SKM-1 (cell line): Measurements from ENCODE around the gene HEG1.

Experiments used
- DNase-seq: peaks from one replicate; lab custom pipeline; 2025; ENCODE audit not compliant: unreplicated experiment; lab: John Stamatoyannopoulos, UW

Gene HEG1

GRCh38 chr3:125051715-125052581, 3.8 kb downstream of the HEG1 start:
- DNase-seq: no peak

GRCh38 chr3:125051205-125051604, 4.6 kb downstream of the HEG1 start:
- DNase-seq: no peak

GRCh38 chr3:125050488-125051090, 5.2 kb downstream of the HEG1 start:
- no peak for DNase-seq

- DNase-seq: no peak
Observed at GRCh38 chr3:125048282-125048681, 7.5 kb downstream of the HEG1 start.

- DNase-seq: no peak
Observed at GRCh38 chr3:125045965-125046364, 9.8 kb downstream of the HEG1 start.

DNA sequence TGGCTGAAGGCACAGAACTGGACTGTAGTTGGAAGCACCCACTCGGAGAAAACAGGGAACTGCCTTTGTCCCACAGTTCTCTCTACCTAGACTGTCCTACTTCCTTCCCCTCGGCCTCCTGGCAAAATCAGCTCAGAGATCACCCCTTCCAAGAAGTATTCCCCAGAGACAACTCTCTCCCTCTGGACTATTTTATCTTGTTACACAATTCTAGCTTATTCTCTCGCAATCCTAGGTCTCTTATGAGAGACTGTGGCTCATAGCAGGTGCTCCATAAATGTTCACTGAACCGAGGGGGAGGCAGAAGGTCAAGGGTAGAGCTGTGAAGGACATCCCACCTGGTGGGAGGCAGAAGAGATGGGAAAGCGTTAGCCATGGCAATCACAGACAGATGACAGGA, 10.6 kb downstream of the HEG1 start:
- no peak for DNase-seq

DNA sequence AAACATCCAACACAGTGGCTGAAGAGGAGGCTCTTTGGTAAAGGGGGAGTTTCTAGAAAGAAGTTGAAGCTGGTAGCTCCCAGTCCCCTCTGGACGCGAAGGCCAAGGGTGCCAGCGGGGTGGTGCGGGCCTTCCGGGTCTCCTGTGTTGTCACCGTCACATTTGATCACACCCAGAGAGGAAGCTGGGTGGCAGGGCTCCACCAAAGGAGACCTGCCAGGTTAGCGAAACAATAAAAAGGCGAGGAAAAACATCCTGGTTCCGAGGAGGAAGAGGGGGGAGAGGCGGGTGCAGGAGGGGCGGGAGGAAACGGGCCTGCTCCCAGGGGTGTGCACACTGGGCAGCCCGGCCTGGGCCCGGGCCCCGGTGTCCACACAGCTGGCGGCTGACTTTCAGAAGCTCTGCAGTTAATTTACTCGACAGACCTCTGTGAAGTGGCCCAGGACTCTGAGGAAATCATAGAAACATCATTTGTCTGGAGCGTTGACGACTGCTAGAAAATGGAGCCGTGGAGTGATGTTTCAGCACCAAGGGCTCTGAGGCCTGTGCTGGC, 12.1 kb downstream of the HEG1 start:
- DNase-seq: no peak

DNA sequence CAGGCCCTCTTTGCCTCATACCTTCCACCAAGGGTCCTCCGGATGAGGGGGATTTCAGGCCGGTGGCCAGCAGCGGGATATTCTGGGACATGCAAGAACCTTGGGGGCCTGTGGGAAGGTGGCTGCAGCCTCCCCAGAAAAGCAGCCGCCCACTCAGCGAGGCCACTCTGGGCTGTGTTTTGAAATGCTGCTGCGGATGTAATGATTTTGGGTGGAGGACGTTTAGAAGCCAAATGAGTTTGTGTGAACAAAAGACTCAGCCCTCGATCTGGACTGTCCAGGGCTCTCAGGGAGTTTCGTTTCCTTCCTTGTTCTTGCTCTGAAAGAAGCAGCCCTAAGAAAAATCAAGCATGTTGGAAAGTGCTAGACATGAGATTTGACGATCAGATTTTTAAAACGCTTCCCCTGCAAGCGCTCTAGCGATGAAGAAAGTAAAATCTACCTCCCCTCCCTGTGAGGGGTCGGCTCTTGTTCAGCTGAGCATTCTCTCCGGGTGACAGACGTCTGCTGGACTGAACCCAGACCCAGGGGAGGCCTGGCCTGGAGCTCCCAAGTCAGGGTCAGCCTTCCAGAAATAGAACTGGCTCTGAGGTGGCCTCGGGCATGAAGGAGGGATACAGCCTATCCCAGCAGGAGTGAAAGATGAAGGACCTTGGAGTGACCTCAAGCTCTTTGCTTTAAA, 12.9 kb downstream of the HEG1 start:
- no peak for DNase-seq

DNA sequence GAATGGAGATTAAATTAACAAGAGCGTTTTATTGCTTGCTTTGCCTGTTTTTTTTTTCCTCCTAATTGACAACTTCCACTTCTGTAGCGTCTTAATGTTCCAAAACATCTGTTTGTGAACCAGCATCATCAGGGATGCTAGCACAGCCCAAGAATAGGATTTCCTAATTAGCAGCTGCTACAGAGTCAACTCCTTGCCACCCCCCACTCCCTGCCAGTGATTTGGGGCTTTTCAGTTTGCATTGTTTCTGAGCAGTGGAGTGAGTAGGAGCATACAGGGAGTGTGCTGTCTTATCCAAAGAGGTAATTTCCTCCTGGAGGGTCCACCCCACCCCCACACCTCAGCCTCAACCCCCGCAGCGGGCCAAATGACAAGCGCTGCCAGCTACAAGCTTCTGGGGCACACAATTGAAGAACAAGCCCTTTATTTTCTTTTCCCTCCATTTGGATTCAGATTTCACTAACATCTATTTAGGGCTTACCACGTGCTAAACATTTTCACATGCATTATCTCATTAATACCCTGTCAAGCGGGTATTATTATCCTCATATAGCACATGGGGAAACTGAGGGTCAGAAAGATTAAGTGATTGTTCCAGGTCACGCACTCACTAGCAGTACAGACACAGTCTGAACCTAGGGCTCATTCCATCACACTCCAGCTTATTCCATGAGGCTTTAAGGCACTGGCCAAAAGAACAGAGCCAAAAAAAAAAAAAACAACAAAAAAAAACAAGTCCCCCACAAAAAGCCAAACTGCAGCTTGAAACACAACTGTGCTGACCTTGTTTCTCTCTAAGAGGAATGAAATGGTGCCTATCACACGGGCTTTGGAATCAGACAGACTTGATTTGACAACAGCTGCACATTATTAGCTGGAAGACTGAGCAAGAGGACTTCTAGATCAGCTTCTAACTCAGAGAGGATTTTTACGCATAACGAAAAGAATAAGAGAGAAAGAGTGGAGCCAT, 16.4 kb downstream of the HEG1 start:
- DNase-seq: no peak

GRCh38 chr3:125037498-125038150, 18.2 kb downstream of the HEG1 start:
- DNase-seq: no peak

DNA sequence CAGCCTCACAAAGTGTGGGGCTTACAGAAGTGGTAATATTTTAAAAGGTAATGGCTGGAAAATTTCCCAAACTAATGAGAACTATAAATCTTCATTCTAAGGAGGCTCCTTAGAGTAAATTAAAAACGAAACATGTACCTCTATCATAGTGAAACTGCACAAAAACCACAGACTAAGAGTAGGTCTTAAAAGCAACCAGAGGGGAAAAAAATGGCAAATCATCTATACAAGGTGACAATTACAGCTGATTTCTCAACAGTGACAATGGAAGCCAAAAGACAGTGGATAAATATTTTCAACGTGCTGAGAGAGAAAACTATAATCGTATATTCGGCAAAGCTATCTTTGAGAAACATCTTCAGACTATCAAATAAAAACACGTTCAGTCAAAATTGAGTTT, 20.6 kb downstream of the HEG1 start:
- DNase-seq: no peak

- DNase-seq: no peak
Observed at GRCh38 chr3:125033616-125034015, 22.2 kb downstream of the HEG1 start.

- DNase-seq: no peak
Observed at GRCh38 chr3:125033135-125033534, 22.7 kb downstream of the HEG1 start.

DNA sequence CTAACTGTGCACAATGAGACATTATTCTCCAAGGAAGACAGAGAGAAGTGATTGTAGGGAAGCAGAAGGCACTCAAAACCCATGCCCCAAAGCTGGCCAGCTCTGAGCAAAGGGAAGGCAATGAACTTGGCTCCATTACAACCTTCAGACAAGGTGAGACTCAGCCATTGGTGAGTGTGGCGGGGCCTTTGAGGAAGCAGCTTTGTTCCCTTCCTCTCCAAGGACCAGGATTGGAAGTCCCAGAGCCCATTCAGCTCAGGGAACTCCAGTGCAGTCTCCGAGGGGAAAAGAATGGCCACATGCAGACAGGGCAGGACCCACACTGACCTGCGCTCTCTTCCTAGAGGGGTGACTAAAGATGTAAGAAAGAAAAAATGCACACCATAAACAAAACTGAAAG, 23.1 kb downstream of the HEG1 start:
- no peak for DNase-seq

GRCh38 chr3:125032100-125032643, 23.6 kb downstream of the HEG1 start:
- no peak for DNase-seq

GRCh38 chr3:125031544-125031943, 24.3 kb downstream of the HEG1 start:
- no peak for DNase-seq

- no peak for DNase-seq
Observed at GRCh38 chr3:125028657-125029056, 27.1 kb downstream of the HEG1 start.

DNA sequence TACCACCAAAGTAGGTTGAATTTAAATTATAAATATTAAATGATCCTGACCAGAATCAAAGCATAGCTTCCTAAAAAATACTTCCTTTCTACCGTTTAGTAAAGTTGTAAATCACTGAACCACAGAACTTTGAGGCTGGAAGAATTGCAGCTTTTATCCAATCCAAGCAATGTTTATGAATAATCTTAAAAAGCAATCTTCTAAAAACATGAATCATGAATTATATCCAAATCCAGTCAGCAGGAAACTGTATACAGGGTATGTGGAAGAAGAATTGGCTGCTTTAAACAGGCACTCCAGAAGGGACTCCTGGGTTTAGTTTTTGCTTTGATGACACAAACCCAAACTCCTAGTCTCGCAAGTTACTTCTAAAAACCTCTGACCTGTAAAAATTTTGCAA, 30.2 kb downstream of the HEG1 start:
- DNase-seq: no peak

- no peak for DNase-seq
Observed at GRCh38 chr3:125024817-125025216, 31.0 kb downstream of the HEG1 start.
